Measurements from ENCODE around the gene COLQ.

COLQ gene

DNA sequence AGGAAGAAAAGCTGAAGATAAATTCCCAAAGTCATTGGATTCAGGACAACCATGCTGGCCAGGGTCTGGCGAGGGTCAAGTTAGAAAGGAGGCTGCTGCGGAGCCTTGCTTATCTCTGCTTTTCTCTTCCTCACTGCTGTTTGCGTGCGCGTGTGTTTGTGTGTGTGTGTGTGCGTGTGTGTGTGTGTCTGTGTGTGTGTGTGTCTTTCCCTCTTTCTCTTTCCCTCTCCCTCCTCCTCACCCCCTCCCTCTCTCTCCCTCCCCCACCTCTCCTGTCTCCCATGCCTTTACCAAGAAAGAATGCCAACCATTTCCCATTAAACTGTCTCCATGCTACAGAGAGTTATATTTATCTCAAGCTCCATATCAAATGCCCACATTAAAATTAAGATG, at the start of gene COLQ:
Gene COLQ (minus strand): TSS at position 134 of the 393 bp plus-strand sequence. CDS start 81 bp downstream, at position 53.
- Histone ChIP-seq H3K9me3 (ENCODE audit: insufficient read depth, low read length, severe bottlenecking) (no peaks in the 10 kb centered on the region), H3K4me1 (ENCODE audit: insufficient read depth, low read length) (peaks cover 3% of the 10 kb centered on the region; the same call in 1 of the 2 replicates), H3K27ac (ENCODE audit: low read length) (no peak within 1 kb of the TSS), H3K4me2 (ENCODE audit: insufficient read depth, low read length) (peak within 1 kb of the TSS; percentile 45; the same call in 1 of the 2 replicates), H3K4me3 (ENCODE audit: low read depth in 1 of 2, low read length in 2 of 2) (0 out of 4 replicates have a peak within 1 kb of the TSS, but pooled peaks of 1 of the 2 experiments have one; percentile 6), H3K79me2 (ENCODE audit: insufficient read depth, low read length) (no peaks in the 10 kb centered on the region), H3K9ac (ENCODE audit: low read depth, low read length) (no peak within 1 kb of the TSS), H3K36me3 (ENCODE audit: insufficient read depth, low read length) (no peaks in the 10 kb centered on the region), H4K20me1 (ENCODE audit: insufficient read depth, low read length) (no peaks in the 10 kb centered on the region), H3K27me3 (ENCODE audit: insufficient read depth, low read length, poor library complexity) (no peaks in the 10 kb centered on the region), H2AFZ (ENCODE audit: low read depth, low read length) (0 out of 2 replicates have a peak within 1 kb of the TSS, but pooled peaks have one; percentile 22)
- ATAC-seq (ENCODE audit: insufficient read depth, low read depth): 0 out of 3 replicates have a peak, but pooled peaks have one; percentile 25
- DNase-seq: no peak
- no peak for TF ChIP-seq EZH2 (IDR thresholded peaks at IDR 0.05; ENCODE audit: borderline replicate concordance, low read depth, low read length, severe bottlenecking)
- TF ChIP-seq CTCF (IDR thresholded peaks at IDR 0.05; ENCODE audit: borderline replicate concordance, extremely low read depth, low read length, poor library complexity, severe bottlenecking): no peak

DNA sequence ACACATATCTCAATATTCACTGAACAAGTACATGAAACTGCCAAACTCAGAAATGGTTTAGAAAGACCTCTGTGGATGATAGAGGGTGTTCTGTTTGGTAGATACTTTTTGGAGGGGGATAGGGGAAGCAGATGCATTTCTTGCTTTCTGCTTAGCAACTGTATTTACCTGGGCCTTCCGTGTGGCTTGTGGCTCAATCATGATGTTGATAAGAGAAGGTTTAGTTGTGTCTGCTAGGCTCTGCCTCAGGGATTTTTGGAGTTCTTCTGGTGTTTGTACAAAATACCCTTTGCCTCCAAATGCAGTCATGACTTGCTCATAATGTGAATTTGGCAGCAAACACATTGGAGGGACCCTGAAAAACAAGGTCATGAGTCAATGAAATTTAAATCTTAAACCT, 41.7 kb upstream of the COLQ start:
- Histone ChIP-seq H2AFZ (ENCODE audit: low read depth, low read length) (no peak overlapping the region), H4K20me1 (ENCODE audit: insufficient read depth, low read length) (no peaks in the 10 kb centered on the region), H3K36me3 (ENCODE audit: insufficient read depth, low read length) (peaks cover 85% of the 10 kb centered on the region), H3K27ac (ENCODE audit: low read length) (no peak overlapping the region), H3K79me2 (ENCODE audit: insufficient read depth, low read length) (no peaks in the 10 kb centered on the region), H3K9me3 (ENCODE audit: insufficient read depth, low read length, severe bottlenecking) (no peaks in the 10 kb centered on the region), H3K4me1 (ENCODE audit: insufficient read depth, low read length) (no peaks in the 10 kb centered on the region), H3K4me3 (ENCODE audit: low read depth in 1 of 2, low read length in 2 of 2) (no peak overlapping the region), H3K9ac (ENCODE audit: low read depth, low read length) (no peak overlapping the region), H3K27me3 (ENCODE audit: insufficient read depth, low read length, poor library complexity) (no peaks in the 10 kb centered on the region), H3K4me2 (ENCODE audit: insufficient read depth, low read length) (no peak overlapping the region)
- DNase-seq: no peak
- TF ChIP-seq CTCF (IDR thresholded peaks at IDR 0.05; ENCODE audit: borderline replicate concordance, extremely low read depth, low read length, poor library complexity, severe bottlenecking) (no peak), EZH2 (IDR thresholded peaks at IDR 0.05; ENCODE audit: borderline replicate concordance, low read depth, low read length, severe bottlenecking) (no peak)
- no peak for ATAC-seq (ENCODE audit: insufficient read depth, low read depth)

GRCh38 chr3:15562560-15562959, 41.1 kb upstream of the COLQ start:
- Histone ChIP-seq H3K4me3 (ENCODE audit: low read depth in 1 of 2, low read length in 2 of 2) (no peak overlapping the region), H3K79me2 (ENCODE audit: insufficient read depth, low read length) (no peaks in the 10 kb centered on the region), H3K9ac (ENCODE audit: low read depth, low read length) (no peak overlapping the region), H3K27me3 (ENCODE audit: insufficient read depth, low read length, poor library complexity) (no peaks in the 10 kb centered on the region), H3K36me3 (ENCODE audit: insufficient read depth, low read length) (peaks cover 79% of the 10 kb centered on the region), H2AFZ (ENCODE audit: low read depth, low read length) (no peak overlapping the region), H4K20me1 (ENCODE audit: insufficient read depth, low read length) (no peaks in the 10 kb centered on the region), H3K4me2 (ENCODE audit: insufficient read depth, low read length) (no peak overlapping the region), H3K4me1 (ENCODE audit: insufficient read depth, low read length) (no peaks in the 10 kb centered on the region), H3K27ac (ENCODE audit: low read length) (no peak overlapping the region), H3K9me3 (ENCODE audit: insufficient read depth, low read length, severe bottlenecking) (no peaks in the 10 kb centered on the region)
- ATAC-seq (ENCODE audit: insufficient read depth, low read depth) (no peak), DNase-seq (no peak)
- TF ChIP-seq EZH2 (IDR thresholded peaks at IDR 0.05; ENCODE audit: borderline replicate concordance, low read depth, low read length, severe bottlenecking): no peak
- no peak for TF ChIP-seq CTCF (IDR thresholded peaks at IDR 0.05; ENCODE audit: borderline replicate concordance, extremely low read depth, low read length, poor library complexity, severe bottlenecking)
